ENCODE measurements around the gene CDH13. TPM values are rescaled to one million over a fixed set of nuclear protein-coding genes. Genes with fewer than 3 reads are reported as not detected.

Gene CDH13
- total and polyA plus RNA-seq, 2 of the 8 experiments (the other 6 are each of a cell fraction or from before 2014, with no cell fraction given) = 2.3 to 2.4 TPM

DNA sequence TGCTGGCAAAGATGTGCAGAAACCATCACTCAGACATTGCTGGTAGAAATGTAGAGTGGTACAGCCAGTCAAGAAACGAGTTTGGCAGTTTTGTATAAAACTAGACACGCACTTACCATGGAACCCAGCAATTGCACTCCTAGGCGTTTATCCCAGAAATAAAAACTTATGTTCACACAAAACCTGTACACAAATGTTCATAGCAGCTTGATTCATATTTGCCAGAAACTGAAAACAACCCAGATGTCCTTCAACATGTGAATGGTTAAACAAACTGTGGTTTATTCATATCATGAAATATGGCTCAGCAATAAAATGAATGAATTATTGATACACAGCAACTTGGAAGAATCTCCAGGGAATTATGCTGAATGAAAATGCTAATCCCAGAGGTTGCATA lies 570.0 kb downstream of the CDH13 start:
- Histone ChIP-seq H3K9me3 (ENCODE audit: insufficient read depth in 2 of 2, low read depth in 1 of 2, low read length in 1 of 2) (no peaks in the 10 kb centered on the region), H2AK5ac (ENCODE audit: low read depth, low read length) (no peak overlapping the region), H4K91ac (replicated peaks; ENCODE audit: insufficient read length, low read length) (no peak overlapping the region), H3K27ac (ENCODE audit: low read depth, low read length) (no peak overlapping the region), H3K23me2 (ENCODE audit: low read depth, low read length) (no peaks in the 10 kb centered on the region; the same call in 1 of the 2 replicates), H4K5ac (ENCODE audit: insufficient read length, low read depth, low read length) (no peak overlapping the region), H2BK15ac (ENCODE audit: low read length) (no peak overlapping the region), H3K23ac (ENCODE audit: insufficient read length) (no peak overlapping the region), H4K8ac (ENCODE audit: extremely low read depth, insufficient read depth, low read length) (no peak overlapping the region), H3K56ac (replicated peaks; ENCODE audit: insufficient read length, low read depth, low read length) (no peak overlapping the region), H3K4me3 (ENCODE audit: extremely low read depth in 1 of 4, insufficient read depth in 2 of 4, low read depth in 3 of 4, low read length in 4 of 4) (no peak overlapping the region), H3K4me2 (ENCODE audit: insufficient read depth in 1 of 2, low read depth in 2 of 2, low read length in 2 of 2) (no peak overlapping the region), H3K27me3 (replicated peaks in 1 of 4; ENCODE audit: control insufficient read depth in 3 of 4, extremely low read depth in 1 of 4, insufficient read depth in 3 of 4, low read length in 3 of 4) (no peaks in the 10 kb centered on the region), H2BK120ac (replicated peaks; ENCODE audit: low read depth, low read length) (no peak overlapping the region), H2BK20ac (ENCODE audit: low read length) (no peak overlapping the region), H3K9ac (replicated peaks in 1 of 4; ENCODE audit: extremely low read depth in 1 of 4, low read depth in 3 of 4, low read length in 3 of 4) (no peak overlapping the region), H3K36me3 (ENCODE audit: control insufficient read depth in 2 of 4, insufficient read depth in 4 of 4, low read length in 3 of 4) (no peaks in the 10 kb centered on the region), H2BK12ac (ENCODE audit: low read depth, low read length) (no peak overlapping the region), H3K18ac (ENCODE audit: extremely low read depth, low read length) (no peak overlapping the region), H3K79me1 (ENCODE audit: low read depth, low read length) (no peaks in the 10 kb centered on the region), H3K14ac (ENCODE audit: insufficient read length) (no peak overlapping the region), H3K4ac (replicated peaks; ENCODE audit: insufficient read length, low read depth, low read length) (no peak overlapping the region), H4K20me1 (replicated peaks in 1 of 2; ENCODE audit: control insufficient read depth in 1 of 2, insufficient read depth in 2 of 2, low read length in 2 of 2) (no peaks in the 10 kb centered on the region), H2BK5ac (ENCODE audit: low read depth, low read length) (no peak overlapping the region), H3K4me1 (replicated peaks in 1 of 4; ENCODE audit: control insufficient read depth in 3 of 4, insufficient read depth in 4 of 4, low read length in 3 of 4) (no peaks in the 10 kb centered on the region), H3K79me2 (ENCODE audit: control insufficient read depth in 1 of 2, insufficient read depth in 2 of 2, low read length in 2 of 2) (no peaks in the 10 kb centered on the region), H2AFZ (ENCODE audit: low read length) (no peak overlapping the region)
- DNase-seq (ENCODE audit: low read depth in 1 of 2, low spot score in 2 of 2) = no peak
- ChIA-PET CTCF (ENCODE audit: partially characterized antibody) (no interaction called here), POLR2A (ENCODE audit: partially characterized antibody) (no interaction called here)
- WGBS, 2 experiments (ENCODE audit: extremely low coverage in 1 of 2, insufficient coverage in 1 of 2, insufficient read length in 1 of 2, insufficient replicate concordance in 2 of 2, low coverage in 1 of 2, low lambda C conversion rate in 2 of 2, missing lambda C conversion rate in 1 of 2) = 86% methylated on average over 3 of the region's 3 CpGs; no CpG with 5 or more reads in 1 of the 2 experiments
- no peak for FAIRE-seq
- TF ChIP-seq BCL11A (IDR thresholded peaks at IDR 0.05; ENCODE audit: low read depth in 2 of 2, low read length in 2 of 2) (no peak), SP2 (IDR thresholded peaks at IDR 0.05; ENCODE audit: low read length) (no peak), TCF12 (IDR thresholded peaks at IDR 0.05; ENCODE audit: low read depth, low read length) (no peak), KDM4A (IDR thresholded peaks at IDR 0.05; ENCODE audit: low read depth, low read length, severe bottlenecking) (no peak), EP300 (IDR thresholded peaks at IDR 0.05; ENCODE audit: borderline replicate concordance in 1 of 2, low read depth in 2 of 2, low read length in 2 of 2) (no peak), SUZ12 (IDR thresholded peaks at IDR 0.05; ENCODE audit: low read length) (no peak), PHF8 (conservative IDR thresholded peaks at IDR 0.05; ENCODE audit: low read depth, low read length) (no peak), E2F6 (IDR thresholded peaks at IDR 0.05) (no peak), TBP (IDR thresholded peaks at IDR 0.05; ENCODE audit: low read depth, low read length) (no peak), EZH2 (IDR thresholded peaks at IDR 0.05; ENCODE audit: low read depth, low read length, severe bottlenecking) (no peak), JUN (IDR thresholded peaks at IDR 0.05; ENCODE audit: low read depth, low read length) (no peak), CBX8 (IDR thresholded peaks at IDR 0.05; ENCODE audit: borderline replicate concordance, low read depth, low read length) (no peak), ASH2L (IDR thresholded peaks at IDR 0.05; ENCODE audit: low read length) (no peak), POLR2A (IDR thresholded peaks at IDR 0.05; ENCODE audit: control extremely low read depth in 1 of 2, low read depth in 2 of 2, low read length in 2 of 2) (no peak), GABPA (IDR thresholded peaks at IDR 0.05; ENCODE audit: borderline replicate concordance, insufficient read depth, low read length) (no peak)
